Transverse colon (tissue), 4 donors: ENCODE measurements around the gene RILPL1.

ENCODE experiments used
- CTCF ChIP-seq, 5 experiments: fragments of 200-600 bp in 3 of 5; fragments of 450-650 bp in 2 of 5; sonication (generic) in 3 of 5; IDR thresholded peaks; 1 replicate in 2 of 5; 2 replicates in 3 of 5; pipeline ENCODE4 v1.5.1; 2016 to 2017; ENCODE audit warnings: antibody characterized with exemption in 5 of 5, inconsistent platforms in 3 of 5, mild to moderate bottlenecking in 2 of 5, moderate library complexity in 1 of 5
- EP300 ChIP-seq: sonication (generic); formaldehyde crosslinking; IDR thresholded peaks from one replicate; pipeline ENCODE4 v1.6.1; 2017; ENCODE audit warnings: antibody characterized with exemption, low read depth
- POLR2A ChIP-seq: fragments of 450-650 bp; IDR thresholded peaks from one replicate; pipeline ENCODE4 v1.6.1; 2016; ENCODE audit warnings: antibody characterized with exemption, mild to moderate bottlenecking, moderate library complexity
- POLR2AphosphoS5 ChIP-seq, 3 donors: sonication (generic); formaldehyde crosslinking; IDR thresholded peaks; one replicate each; pipeline ENCODE4 v1.6.1; 2016; ENCODE audit warnings: antibody characterized with exemption in 3 of 3

- no peak for TF ChIP-seq POLR2AphosphoS5 (IDR thresholded peaks at IDR 0.05)
- no peak for TF ChIP-seq CTCF (IDR thresholded peaks at IDR 0.05)
- TF ChIP-seq POLR2A: no peak
- no peak for TF ChIP-seq EP300
These were observed 54.8 kb downstream of the RILPL1 start for GRCh38 chr12:123478762-123479161.
